Bronchial epithelial cell (primary cell): ENCODE data around the gene PHPT1. TPM values are rescaled to one million over a fixed set of nuclear protein-coding genes. Genes with fewer than 3 reads are reported as not detected.

ENCODE experiments used
- DNase-seq: peaks from one replicate; pipeline ENCODE4 v3.0.0-alpha.2; 2010; ENCODE audit warnings: low read depth
- FAIRE-seq: peaks from 2 replicates; lab custom pipeline; 2011; peaks lifted over from hg19 to GRCh38; lab: Jason Lieb, UNC
- H3K27me3 ChIP-seq: 2 replicates; pipeline ENCODE4 v1.5.1; 2011; ENCODE audit warnings: low read length; ENCODE audit not compliant: control insufficient read depth, insufficient read depth
- H3K36me3 ChIP-seq: 2 replicates; pipeline ENCODE4 v1.5.1; 2011; ENCODE audit warnings: low read length; ENCODE audit not compliant: control insufficient read depth, insufficient read depth
- H3K4me3 ChIP-seq: 2 replicates; pipeline ENCODE4 v1.5.1; 2011; ENCODE audit warnings: mild to moderate bottlenecking, low read depth, low read length, control low read depth
- CTCF ChIP-seq: IDR thresholded peaks from 2 replicates; pipeline ENCODE4 v1.5.1; 2011; ENCODE audit warnings: mild to moderate bottlenecking, moderate library complexity, low read length, control low read depth, inconsistent platforms; ENCODE audit not compliant: insufficient read depth, severe bottlenecking
- total RNA-seq: library from RNA; depleted of rRNA; stranded (reverse); fragments of >200 nt; gene quantifications from 2 replicates; pipeline ENCODE4 v1.2.1, GENCODE V29; 2014

The PHPT1 gene
- total RNA-seq, 1 donor from 2014 or later, result 57.9 TPM

GRCh38 chr9:136808075-136808805 lies 41.0 kb upstream of the PHPT1 start:
- no peak for DNase-seq
- no peak for FAIRE-seq
- no peak for TF ChIP-seq CTCF
- H3K27me3 ChIP-seq, result no peaks in the 10 kb centered on the region
- peaks cover 5% of the 10 kb centered on the region for H3K36me3 ChIP-seq
- H3K4me3 ChIP-seq, result peak overlapping the region; percentile 83

- peaks cover 5% of the 10 kb centered on the region for H3K36me3 ChIP-seq
- FAIRE-seq, result no peak
Measured at GRCh38 chr9:136808806-136809158, 40.4 kb upstream of the PHPT1 start.

GRCh38 chr9:136814725-136815421 lies 34.3 kb upstream of the PHPT1 start:
- DNase-seq (no peak), FAIRE-seq (no peak)
- Histone ChIP-seq H3K36me3 (no peaks in the 10 kb centered on the region), H3K27me3 (no peaks in the 10 kb centered on the region), H3K4me3 (no peak overlapping the region)
- TF ChIP-seq CTCF, result no peak

More at GRCh38 chr9:136808806-136809158, 40.4 kb upstream of the PHPT1 start:
- peak overlapping the region; percentile 83 for H3K4me3 ChIP-seq
- DNase-seq, result peak; percentile 22
- no peaks in the 10 kb centered on the region for H3K27me3 ChIP-seq
- no peak for TF ChIP-seq CTCF

- H3K36me3 ChIP-seq, result no peaks in the 10 kb centered on the region
- DNase-seq (no peak), FAIRE-seq (no peak)
- no peaks in the 10 kb centered on the region for H3K27me3 ChIP-seq
- no peak overlapping the region for H3K4me3 ChIP-seq
- no peak for TF ChIP-seq CTCF
Measured at GRCh38 chr9:136815422-136815782, 33.8 kb upstream of the PHPT1 start.

GRCh38 chr9:136820971-136821825 lies 28.0 kb upstream of the PHPT1 start:
- no peak overlapping the region for H3K4me3 ChIP-seq
- peaks cover 6% of the 10 kb centered on the region for H3K36me3 ChIP-seq
- no peaks in the 10 kb centered on the region for H3K27me3 ChIP-seq
- no peak for TF ChIP-seq CTCF
- DNase-seq (no peak), FAIRE-seq (peak; percentile 18)
